Renal cortical epithelial cell (primary cell): Measurements from ENCODE around the gene GGT7. TPM values are rescaled to one million over a fixed set of nuclear protein-coding genes. Genes with fewer than 3 reads are reported as not detected.
A peak's percentile ranks its signal among the peaks of the same experiment; 100 is the strongest.
"Not testable (repeated sequence)": the region's sequence is repeated elsewhere in the genome, so short reads cannot be mapped to it uniquely, and the experiment has no call there.

Experiments
- DNase-seq: peaks from one replicate; pipeline ENCODE4 v3.0.0-alpha.2; 2011; ENCODE audit warnings: low read depth
- total RNA-seq: library from RNA; depleted of rRNA; stranded (reverse); fragments of >200 nt; gene quantifications from 2 replicates; pipeline ENCODE4 v1.2.3, GENCODE V29; 2014

GGT7 gene
- total RNA-seq, 1 donor from 2014 or later: 16.9 TPM

DNA sequence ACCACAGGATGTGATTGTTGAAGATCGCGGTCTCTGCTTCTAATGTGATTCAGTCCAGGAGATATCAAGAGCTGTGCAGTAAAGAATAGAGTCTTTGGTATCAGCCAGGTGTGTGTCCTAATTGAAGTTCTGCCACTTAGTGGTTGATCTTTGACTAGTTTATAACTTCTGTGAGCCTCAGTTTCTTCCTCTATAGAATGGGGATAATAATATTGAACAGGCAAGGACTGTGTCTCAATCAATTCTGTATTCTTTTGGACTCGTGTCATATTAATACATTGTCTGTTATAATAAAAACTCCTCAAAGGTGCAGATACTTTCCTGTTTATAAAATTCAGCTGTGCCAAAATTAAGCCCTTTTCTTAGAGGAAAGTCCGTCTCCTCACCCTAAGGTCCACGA lies 24.1 kb downstream of the GGT7 start:
- no peak for DNase-seq

DNA sequence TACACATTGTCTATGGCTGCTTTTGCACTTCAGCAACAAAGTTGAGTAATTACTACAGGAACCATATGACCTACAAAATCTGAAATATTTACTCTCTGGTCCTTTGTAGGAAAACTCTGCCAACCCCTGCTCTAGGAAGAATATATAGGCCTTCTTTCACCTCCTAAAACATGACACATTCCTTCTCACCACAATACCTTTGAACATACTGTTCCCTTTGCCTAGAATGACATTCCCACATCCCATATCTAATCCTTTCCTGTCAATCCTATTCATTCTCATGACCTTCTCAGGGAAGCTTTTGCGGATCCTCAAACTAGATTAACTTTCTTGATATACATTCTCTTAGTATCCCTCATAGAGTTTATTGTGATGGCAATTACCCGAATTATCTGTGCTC lies 29.2 kb downstream of the GGT7 start:
- no peak for DNase-seq

DNA sequence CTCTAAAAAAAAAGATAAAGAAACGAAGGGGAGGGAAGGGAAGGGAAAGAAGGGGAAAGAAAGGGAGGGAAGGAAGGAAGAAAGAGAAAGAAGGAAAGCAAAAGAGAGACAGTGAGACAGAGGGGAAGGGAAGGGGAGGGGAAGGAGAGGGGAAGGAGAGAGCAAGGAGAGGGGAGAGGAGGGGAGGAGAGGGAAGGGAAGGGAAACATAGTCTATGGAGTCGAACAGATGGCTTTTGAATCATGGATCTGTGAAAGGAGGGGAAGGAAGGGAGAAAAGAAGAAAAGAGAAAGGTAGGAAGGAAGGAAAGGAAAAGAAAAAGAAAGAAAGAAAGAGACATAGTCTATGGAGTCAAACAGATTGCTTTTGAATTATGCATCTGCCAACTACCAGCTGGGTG lies 30.5 kb downstream of the GGT7 start:
- no peak for DNase-seq

DNA sequence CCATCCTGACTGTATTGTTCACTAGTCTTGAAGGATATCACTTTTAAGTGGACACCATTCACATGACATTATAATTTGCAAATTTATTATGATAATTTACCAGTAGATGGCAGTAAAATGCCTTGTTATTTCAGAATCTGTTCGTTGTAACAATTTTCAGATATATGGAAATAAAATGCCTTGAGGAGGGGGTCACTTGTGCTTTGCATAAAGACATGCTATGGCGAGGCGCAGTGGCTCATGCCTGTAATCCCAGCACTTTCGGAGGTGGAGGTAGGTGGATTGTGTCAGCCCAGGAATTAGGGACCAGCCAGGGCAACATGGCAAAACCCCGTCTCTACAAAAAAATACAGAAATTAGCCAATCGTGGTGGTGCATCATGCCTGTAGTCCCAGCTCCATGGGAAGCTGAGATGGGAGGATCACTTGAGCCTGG lies 38.2 kb downstream of the GGT7 start:
- DNase-seq: peak; percentile 54

DNA sequence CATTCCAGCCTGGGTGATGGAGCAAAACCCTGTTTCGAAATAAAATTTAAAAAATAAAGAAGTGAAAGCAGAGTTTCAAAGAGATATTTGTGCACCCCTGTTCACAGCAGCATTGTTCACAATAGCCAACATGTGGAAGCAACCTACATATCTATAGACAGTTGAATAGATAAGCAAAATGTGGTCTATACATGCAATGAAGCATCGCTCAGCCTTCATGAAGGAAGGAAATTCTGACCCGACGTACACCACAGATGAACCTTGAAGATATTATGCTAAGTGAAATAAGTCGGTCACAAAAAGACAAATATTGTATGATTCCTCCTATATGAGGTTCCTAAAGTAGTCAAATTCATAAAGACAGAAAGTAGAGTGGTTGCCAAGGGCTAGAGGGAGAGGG lies 40.7 kb downstream of the GGT7 start:
- DNase-seq: no peak

DNA sequence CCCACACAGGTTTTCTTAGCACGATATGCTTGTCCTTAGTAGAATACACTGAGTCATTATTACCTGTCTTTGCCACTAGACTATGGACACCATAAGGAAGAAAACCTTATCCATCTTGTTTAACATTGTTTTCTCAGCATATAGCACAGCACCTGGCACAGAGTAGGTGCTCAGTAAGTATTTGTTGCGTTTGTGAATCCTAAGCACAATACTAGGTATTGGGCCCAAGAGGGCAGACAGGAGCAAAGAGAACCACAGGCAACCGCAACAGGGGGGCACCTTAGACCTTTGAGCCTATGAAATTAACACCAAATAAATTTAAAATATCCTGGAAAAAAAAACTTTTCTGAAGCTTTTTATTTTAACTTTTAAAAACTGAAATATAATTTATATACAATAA lies 43.5 kb downstream of the GGT7 start:
- DNase-seq: no peak

DNA sequence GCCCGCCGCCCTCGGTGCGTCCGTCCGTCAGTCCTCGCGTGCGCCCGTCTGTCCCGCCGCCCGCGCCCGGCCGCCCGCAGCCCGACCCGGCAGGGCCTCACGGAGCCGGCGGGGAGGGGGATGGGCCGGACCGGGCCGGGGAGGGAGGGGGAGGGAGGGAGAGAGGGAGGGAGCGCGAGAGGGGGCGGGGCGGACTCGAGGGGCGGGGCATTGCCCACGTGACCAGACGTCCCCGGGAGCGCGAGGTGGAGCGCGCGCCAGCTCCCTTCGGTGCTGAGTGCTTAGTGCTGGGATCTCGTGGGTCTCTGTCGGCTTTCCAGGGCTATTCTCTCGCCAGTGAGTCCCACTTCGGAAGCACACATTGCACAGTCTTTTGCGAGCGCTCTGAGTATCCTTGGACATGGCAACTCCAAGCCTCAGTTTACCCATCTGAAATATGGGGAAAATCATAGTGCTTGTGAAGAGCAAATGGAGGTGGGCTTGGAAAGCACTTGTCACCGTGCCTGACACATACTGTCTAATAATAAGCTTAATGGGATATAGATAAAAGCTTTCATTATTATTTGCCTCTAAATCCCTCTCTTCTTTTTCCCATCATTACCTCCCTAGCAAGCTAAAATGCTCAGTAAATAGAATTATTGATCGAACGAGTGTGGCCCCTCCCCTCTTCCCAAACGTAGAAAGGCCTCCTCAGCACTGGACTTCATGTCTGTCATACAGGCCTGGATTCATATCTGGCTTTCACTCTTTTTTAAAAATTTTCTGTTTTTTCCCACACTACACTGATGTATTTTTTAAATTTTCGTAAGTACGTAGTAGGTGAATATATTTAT lies 46.9 kb downstream of the GGT7 start, which contains the start of gene NCOA6:
NCOA6 (minus strand) TSS at position 122 of the 833 bp plus-strand sequence. CDS start 43,296 bp downstream, outside the sequence.
- peak; percentile 18 for DNase-seq

DNA sequence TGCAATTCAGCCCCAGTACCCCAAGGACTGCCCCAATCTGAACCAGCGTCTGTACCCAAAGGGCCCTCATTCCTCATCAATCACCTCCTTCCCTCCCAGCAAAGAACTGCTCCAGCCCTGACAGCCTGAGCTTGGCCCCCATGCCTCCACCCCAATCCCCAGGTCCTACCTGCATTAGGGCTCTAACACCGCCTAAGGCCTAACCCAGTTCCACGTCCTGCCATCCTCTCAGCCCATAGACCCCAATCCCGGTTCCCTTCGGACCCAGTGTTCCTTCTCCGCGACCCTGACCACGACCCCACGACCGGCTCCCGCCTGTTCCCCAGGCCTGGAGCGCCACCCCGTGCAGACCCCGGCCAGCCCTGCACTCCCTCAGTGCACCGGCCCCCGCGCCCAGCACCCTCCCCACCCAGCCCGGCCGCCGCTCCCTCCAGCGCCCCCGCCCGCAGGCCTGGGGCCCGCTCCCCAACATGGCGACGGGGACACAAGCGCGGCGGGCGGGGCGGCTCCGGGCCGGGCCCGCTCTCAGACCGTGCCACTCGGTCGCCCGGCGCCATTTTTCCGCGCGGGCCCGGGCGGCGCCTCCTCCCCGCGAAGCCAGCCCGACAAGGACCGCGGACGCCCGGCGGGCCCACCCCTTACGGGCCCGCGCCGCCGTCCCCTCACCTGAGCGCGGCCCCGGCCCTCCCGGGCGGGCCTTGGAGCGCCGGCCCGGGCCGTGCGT lies 47.7 kb downstream of the GGT7 start:
- DNase-seq: no peak

DNA sequence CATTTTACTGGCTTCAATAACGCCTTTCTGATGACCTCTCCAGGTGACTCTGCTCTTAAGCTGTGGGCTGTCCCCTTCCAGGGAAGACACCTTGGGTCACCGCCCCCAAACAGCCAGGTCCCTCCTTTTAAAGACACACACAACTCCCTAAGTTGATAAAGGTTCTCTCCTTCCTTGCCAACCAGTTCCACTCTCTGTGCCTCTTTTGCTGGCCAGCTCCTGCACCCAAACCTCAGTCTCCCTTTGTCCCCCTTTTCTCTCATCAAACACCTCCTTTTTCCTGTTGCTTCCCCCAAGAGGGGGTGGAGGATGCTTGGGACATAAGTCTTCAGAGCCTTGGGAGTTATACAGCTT lies 48.2 kb downstream of the GGT7 start:
- DNase-seq: peak; percentile 80

DNA sequence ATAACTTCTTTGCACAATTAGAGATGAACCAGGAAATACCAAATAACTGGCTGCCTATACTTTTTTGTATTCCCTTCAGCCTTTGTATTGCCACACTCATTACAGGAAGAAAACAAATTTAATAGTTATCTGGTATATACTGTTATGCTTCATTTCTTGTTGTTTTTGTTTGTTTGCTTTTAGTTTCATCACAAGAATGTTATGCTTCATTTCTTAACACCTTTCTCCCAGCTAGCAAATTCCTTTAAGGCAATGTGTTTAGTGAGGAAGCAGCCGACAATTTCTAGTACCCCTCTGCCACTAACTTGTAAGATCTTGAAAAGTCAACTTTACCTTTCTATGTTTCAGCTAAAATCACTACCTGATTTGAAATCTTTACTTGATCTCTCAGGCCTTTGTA lies 48.6 kb downstream of the GGT7 start:
- DNase-seq: peak; percentile 61

DNA sequence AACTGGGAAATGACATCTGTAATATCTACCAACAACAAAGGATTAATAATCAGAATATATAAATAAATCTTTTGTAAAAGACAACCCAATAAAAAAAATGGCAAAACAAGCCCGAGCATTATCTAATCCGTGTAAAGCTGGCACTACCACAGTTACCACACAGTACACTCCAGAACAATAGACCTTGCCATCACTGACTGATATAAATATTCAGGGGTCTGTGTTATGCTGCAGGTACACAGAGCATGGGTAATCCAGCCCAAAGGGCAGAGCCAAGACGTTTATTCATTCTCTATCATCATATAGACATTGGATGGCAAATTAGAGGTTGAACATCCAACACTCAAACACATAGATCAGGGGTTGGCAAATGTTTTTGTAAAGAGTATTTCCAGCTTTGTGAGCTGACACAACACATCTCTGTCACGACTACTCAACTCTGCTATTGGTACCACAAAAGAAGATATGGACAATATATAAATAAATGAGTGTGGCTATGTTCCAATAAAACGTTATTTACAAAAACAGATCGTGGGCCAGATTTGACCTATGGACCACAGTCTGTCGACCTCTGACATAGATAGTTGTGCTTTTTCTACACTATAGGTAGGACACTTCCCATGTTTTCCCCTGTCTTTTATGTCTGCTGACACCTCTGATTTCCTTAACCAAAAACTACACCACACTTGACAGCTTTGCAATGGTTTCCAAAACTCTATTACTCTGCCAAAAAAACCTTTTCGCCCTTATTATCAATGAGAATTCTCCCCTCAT lies 51.7 kb downstream of the GGT7 start:
- DNase-seq: no peak

DNA sequence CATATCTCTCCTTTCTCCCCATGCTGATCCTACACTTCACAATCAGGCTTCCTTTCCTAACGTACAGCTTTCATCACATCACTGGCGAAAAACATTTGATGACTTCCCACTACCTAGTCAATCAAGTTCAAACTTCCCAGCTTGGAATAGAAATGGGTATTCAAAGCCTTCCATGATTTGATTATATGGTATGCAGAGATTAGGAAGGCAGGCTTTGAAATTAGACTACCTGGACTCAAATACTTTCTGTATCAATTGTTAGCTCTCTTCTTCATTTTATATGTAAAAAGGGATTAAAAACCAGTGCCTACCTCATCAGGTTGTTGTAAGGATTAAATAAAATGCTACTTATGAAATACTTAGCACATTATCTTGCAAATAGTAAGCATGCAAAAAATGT lies 54.9 kb downstream of the GGT7 start:
- no peak for DNase-seq

DNA sequence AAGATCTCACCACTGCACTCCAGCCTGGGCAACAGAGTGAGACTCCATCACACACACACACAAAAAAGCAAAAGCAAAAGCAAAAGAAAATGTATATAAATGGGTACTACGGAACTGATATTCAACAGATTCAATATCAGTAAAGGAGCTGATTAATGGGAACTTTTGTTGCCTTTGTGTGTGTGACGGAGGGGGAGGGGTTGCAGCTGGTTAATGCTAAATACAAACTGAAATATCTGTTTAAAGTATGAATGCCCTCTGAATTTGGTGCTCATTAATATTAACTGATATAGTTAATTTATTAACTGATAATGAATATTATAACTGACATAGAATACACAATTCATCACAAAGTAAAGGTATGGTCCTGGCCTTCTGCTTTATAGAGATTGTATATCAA lies 55.6 kb downstream of the GGT7 start:
- DNase-seq: no peak

DNA sequence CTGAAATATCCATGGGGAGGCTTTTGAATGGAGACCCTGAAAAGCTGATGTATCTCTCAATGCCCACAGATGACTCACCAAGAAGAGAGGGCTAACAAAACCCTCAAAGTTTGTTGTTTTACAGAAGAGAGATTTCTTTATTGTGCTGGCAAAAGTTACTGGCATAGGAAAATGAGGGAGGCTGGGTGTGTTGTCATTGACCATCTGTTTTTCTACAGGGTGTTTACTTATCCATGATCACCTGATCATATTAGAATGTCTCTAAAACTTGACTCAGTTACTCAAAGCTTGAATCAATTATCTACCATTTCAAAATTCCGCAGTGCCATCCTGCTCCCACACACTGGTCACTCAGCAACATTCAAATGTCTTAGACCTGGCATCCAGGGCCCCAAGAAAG lies 57.0 kb downstream of the GGT7 start:
- peak; percentile 46 for DNase-seq

DNA sequence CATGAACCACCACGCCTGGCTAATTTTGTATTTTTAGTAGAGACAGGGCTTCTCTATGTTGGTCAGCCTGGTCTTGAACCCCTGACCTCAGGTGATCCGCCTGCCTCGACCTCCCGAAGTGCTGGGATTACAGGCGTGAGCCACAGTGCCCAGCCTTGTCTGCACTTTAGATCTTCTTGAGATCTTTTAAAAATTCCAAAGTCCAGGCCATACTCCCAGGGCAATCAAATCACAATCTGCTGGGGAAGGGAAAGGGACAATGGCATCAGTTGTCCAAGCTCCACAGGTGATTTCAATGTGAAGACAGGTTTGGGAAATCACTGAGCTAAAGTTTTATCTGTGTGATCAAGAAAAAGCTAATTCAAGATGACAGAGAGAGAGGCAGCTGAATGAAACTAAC lies 64.1 kb downstream of the GGT7 start:
- DNase-seq: no peak

DNA sequence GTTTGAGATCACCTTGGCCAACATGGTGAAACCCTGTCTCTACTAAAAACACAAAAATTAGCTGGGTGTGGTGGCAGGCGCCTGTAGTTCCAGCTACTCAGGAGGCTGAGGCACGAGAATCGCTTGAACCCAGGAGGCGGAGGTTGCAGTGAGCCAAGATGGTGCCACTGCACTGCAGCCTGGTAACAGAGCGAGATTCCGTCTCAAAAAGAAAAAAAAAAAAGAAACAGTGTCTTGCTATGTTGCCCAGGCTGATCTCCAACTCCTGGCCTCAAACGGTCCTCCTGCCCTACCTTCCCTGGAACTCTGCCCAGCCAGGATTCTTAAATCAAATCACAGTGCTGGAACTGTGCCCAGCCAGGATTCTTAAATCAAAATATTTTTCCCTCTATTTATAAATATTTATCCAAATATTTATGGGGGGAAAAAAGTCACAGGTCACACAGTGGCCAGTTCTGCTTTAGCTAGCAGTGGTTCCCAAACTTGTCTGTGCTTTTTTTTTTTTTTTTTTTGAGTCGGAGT lies 64.7 kb downstream of the GGT7 start:
- not testable (repeated sequence) for DNase-seq

DNA sequence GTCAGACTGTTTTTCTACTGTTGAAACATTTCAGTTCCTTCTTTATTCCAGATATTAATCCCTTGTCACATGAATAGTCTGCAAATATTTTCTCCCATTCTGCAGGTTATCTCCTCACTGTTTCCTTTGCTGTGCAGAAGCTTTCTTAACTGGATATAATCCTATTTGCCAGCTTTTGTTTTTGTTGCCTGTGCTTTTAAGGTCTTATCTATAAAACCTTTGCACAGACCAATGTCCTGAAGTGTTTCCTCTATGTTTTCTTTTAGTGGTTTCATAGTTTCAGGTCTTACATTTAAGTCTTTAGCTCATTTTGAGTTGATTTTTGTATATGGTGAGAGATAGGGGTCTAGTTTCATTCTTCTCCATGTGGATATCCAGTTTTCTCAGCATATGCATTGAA lies 66.4 kb downstream of the GGT7 start:
- DNase-seq: no peak

DNA sequence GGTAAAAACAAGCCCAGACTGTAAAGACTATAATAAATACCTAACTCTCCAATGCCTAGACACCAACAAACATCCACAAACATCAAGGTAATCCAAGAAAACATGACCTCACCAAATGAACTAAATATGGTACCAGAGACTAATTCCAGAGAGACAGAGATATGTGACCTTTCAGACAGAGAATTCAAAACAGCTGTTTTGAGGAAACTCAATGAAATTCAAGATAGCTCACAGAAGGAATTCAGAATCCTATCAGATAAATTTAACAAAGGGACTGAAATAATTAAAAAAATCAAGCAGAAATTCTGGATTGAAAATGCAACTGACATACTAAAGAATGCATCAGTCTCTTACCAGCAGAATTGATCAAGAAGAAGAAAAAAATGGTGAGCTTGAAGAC lies 73.8 kb downstream of the GGT7 start:
- no peak for DNase-seq

DNA sequence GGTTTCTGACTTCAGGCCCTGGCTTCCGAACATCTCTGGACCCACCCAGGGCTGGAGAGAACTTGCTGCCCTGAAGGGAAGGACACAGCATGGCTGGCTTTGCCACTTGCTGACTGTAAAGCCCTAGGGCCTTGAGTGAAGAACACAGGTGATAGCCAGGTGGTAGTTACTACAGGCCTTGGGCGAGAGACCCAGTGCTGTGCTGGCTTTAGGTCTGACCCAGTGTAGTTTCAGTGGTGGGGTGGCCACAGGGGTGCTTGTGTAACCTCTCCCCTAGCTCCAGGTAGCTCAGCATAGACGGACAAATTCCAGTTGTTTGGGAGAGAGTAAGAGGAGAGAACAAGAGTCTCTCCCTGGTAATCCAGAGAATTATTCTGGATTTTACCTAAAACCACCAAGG lies 74.3 kb downstream of the GGT7 start:
- no peak for DNase-seq

DNA sequence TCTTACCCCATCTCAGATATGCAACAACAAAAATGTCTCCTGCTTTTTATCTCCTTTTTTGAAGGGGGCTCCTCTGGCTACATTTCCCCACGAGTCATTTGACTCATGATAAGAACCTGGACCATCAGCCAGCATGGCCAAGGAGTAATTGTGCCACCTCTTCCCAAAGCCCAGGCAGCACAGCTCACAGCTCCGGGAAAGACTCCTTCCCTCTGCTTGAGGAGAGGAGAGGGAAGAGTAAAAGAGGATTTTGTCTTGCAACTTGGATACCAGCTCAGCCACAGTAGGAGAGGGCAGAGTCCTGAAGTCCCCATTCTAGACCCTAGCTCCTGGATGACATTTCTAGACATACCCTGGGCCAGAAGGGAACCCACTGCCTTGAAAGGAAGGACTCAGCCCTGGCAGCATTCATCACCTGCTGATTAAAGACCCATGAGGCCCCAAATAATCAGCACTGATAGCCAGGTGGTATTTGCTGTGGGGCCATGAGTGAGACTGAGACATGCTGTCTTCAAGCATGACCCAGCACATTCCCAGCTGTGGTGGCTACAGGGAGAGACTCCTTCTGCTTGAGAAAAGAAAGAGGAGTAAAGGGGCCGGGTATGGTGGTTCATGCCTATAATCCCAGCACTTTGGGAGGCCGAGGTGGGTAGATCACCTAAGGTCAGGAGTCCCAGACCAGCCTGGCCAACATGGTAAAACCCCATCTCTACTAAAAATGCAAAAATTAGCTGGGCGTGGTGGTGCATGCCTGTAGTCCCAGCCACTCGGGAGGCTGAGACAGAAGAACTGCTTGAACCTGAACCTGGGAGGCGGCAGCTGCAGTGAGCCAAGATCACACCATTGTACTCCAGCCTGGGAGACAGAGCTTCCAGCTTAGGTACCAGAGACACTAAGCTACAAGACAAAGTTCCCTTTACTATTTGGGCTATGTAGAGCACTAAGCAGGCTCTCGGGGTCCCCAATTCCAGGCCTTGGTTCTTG lies 75.4 kb downstream of the GGT7 start:
- no peak for DNase-seq
